Colonic mucosa (tissue), 4 donors: ENCODE results near the gene TRIM44. TPM values are rescaled to one million over a fixed set of nuclear protein-coding genes. Genes with fewer than 3 reads are reported as not detected.

Experiments used
- DNase-seq: peaks from one replicate; pipeline ENCODE4 v3.0.0-alpha.2; 2020
- H3K27ac ChIP-seq: fragments of 200-600 bp; one replicate; pipeline ENCODE4 v1.8.0; 2021
- H3K27me3 ChIP-seq: fragments of 200-600 bp; one replicate; pipeline ENCODE4 v1.8.0; 2021
- H3K36me3 ChIP-seq: fragments of 200-600 bp; one replicate; pipeline ENCODE4 v1.8.0; 2021
- H3K4me1 ChIP-seq: fragments of 200-600 bp; one replicate; pipeline ENCODE4 v1.8.0; 2021; ENCODE audit warnings: mild to moderate bottlenecking
- H3K4me3 ChIP-seq: fragments of 200-600 bp; one replicate; pipeline ENCODE4 v1.8.0; 2021
- H3K9ac ChIP-seq, 2 donors: one replicate each; pipeline ENCODE4 v1.7.0; 2013; ENCODE audit warnings: control low read depth in 2 of 2, low read depth in 2 of 2, low read length in 2 of 2
- H3K9me3 ChIP-seq: fragments of 200-600 bp; one replicate; pipeline ENCODE4 v1.8.0; 2021
- CTCF ChIP-seq: fragments of 200-600 bp; IDR thresholded peaks from one replicate; pipeline ENCODE4 v1.8.0; 2022; ENCODE audit warnings: antibody characterized with exemption, mild to moderate bottlenecking
- intact Hi-C: fragments of 100-400 bp; cut with DNase I; formaldehyde crosslinking; loops from one replicate; pipeline ENCODE4 v1.14.1; 2022
- total RNA-seq, 2 donors: library from RNA; stranded (reverse); fragmentation: NEBNext Ultra II Directional in 1 of 2; extraction: Animal tissue kit (Norgen Biotek cat#: 25700) in 1 of 2; gene quantifications; one replicate each; pipeline ENCODE4 v1.2.1, GENCODE V29; 2021
- donor health status: healthy.
- donor health status: DM: no; HTN: no; CAD: no.
- donor health status: DM: no; HTN: no; CAD: no.

Gene TRIM44
- total RNA-seq, 2 donors from 2014 or later = 38.8 to 47.0 TPM

DNA sequence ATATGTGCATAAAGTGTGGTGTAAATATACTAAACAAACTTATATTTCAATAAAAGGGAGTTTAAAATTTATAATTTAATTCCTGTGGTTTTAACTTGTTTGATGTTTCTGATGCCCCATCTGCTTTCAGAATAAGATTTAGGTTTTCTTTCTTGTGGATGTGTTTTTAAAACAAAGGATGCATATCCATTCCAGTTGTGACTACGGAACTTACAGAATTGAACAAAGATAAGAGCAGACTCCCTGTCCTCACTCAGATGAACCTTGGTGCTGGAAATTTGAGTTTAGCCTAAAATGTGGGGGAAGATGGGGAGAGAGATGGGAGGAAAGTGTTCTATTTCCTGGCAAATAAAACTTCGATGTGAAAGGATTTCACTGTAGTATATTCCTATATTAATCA lies 41.8 kb upstream of the TRIM44 start:
- DNase-seq = no peak
- no peak for TF ChIP-seq CTCF
- intact Hi-C loops = no loop called here
- no peaks in the 10 kb centered on the region for H3K36me3 ChIP-seq
- H3K27ac ChIP-seq = no peak overlapping the region
- H3K9me3 ChIP-seq = no peaks in the 10 kb centered on the region
- H3K27me3 ChIP-seq = peaks cover 47% of the 10 kb centered on the region
- H3K9ac ChIP-seq = no peak overlapping the region
- H3K4me3 ChIP-seq = no peak overlapping the region
- H3K4me1 ChIP-seq = peaks cover 8% of the 10 kb centered on the region

DNA sequence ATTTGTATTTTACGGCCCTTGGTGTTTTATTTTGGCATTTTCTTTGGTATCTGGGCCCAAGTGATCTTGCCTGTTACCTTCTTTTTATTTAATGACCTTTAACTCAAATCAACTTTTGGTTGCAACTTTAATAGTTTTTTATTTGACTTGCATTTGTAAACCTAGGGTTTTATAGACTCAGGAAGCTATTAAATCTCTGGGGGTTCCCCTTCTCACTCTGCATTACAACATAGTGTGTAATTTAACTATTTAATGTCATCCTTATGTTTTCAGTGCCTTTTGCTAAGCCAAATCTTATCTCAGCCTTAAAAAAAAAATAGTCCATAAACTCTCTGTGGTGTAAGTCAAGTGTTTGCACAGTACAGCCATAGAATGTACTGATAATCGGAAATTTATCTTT lies 41.0 kb upstream of the TRIM44 start:
- Histone ChIP-seq H3K27ac (no peak overlapping the region), H3K9ac (no peak overlapping the region), H3K9me3 (no peaks in the 10 kb centered on the region), H3K36me3 (no peaks in the 10 kb centered on the region), H3K4me1 (peaks cover 8% of the 10 kb centered on the region), H3K27me3 (peaks cover 47% of the 10 kb centered on the region), H3K4me3 (no peak overlapping the region)
- TF ChIP-seq CTCF = no peak
- no peak for DNase-seq
- intact Hi-C loops = no loop called here

GRCh38 chr11:35622070-35622469 lies 40.5 kb upstream of the TRIM44 start:
- Histone ChIP-seq H3K27me3 (peaks cover 47% of the 10 kb centered on the region), H3K9me3 (no peaks in the 10 kb centered on the region), H3K4me1 (peaks cover 8% of the 10 kb centered on the region), H3K36me3 (no peaks in the 10 kb centered on the region), H3K4me3 (no peak overlapping the region), H3K9ac (no peak overlapping the region), H3K27ac (no peak overlapping the region)
- TF ChIP-seq CTCF = no peak
- DNase-seq = no peak
- intact Hi-C loops = no loop called here

- no peak overlapping the region for H3K27ac ChIP-seq
- no peaks in the 10 kb centered on the region for H3K36me3 ChIP-seq
- no peaks in the 10 kb centered on the region for H3K9me3 ChIP-seq
- no peak overlapping the region for H3K4me3 ChIP-seq
- intact Hi-C loops = no loop called here
- no peak overlapping the region for H3K9ac ChIP-seq
- TF ChIP-seq CTCF = no peak
- H3K4me1 ChIP-seq = peaks cover 8% of the 10 kb centered on the region
- DNase-seq = no peak
- peaks cover 35% of the 10 kb centered on the region for H3K27me3 ChIP-seq
Measured at GRCh38 chr11:35623621-35624168, 38.9 kb upstream of the TRIM44 start.

- Histone ChIP-seq H3K36me3 (no peaks in the 10 kb centered on the region), H3K4me3 (no peak overlapping the region), H3K4me1 (peaks cover 6% of the 10 kb centered on the region), H3K9ac (no peak overlapping the region), H3K9me3 (no peaks in the 10 kb centered on the region), H3K27me3 (peaks cover 29% of the 10 kb centered on the region), H3K27ac (no peak overlapping the region)
- no peak for TF ChIP-seq CTCF
- no peak for DNase-seq
- intact Hi-C loops = no loop called here
Measured at GRCh38 chr11:35624316-35624715, 38.3 kb upstream of the TRIM44 start.
